HCT116 (cell line): ENCODE data around the gene ENPEP. TPM values are rescaled to one million over a fixed set of nuclear protein-coding genes. Genes with fewer than 3 reads are reported as not detected.

ENCODE experiments used
- ATAC-seq: fragments of 200-7000 bp; cut with Tn5 transposase; 2 replicates; pipeline ENCODE4 v1.9.1; 2020; ENCODE audit warnings: mild to moderate bottlenecking, moderate library complexity
- BruUV-seq: library from RNA; stranded (reverse); fragments of 400-500 nt; replicated peaks from 2 replicates; lab custom pipeline; 2021; lab: Mats Ljungman, UMichigan
- CTCF ChIA-PET: fragments of 300-600 bp; sonication (Branson Sonifier 250); formaldehyde crosslinking; loops from one replicate; lab custom pipeline; 2021; ENCODE audit warnings: antibody characterized with exemption; lab: Charles Lee
- POLR2A ChIA-PET: fragments of 300-600, 350-600 bp; sonication (Branson Sonifier 250); formaldehyde crosslinking; loops from one replicate; lab custom pipeline; 2021; ENCODE audit warnings: antibody characterized with exemption; lab: Charles Lee
- RAD21 ChIA-PET, 2 experiments: fragments of 300-600 bp; sonication (Branson Sonifier 250); formaldehyde crosslinking; loops; one replicate each; lab custom pipeline; 2023; ENCODE audit warnings: low total read pairs in 2 of 2; ENCODE audit not compliant: uncharacterized antibody in 2 of 2, unreplicated experiment in 2 of 2, low non-redundant PET in 1 of 2; lab: Charles Lee
- DNase-seq: peaks from one replicate; pipeline ENCODE4 v3.0.0-alpha.2; 2010; ENCODE audit warnings: low read depth, low spot score
- H2AFZ ChIP-seq: fragments of 200-600 bp; shearing (Covaris generic), sonication (generic); 2 replicates; pipeline ENCODE4 v1.6.1; 2017; ENCODE audit warnings: low read depth, mixed run types, mixed read lengths, antibody characterized with exemption, low read length; ENCODE audit not compliant: poor library complexity, severe bottlenecking
- H3K27ac ChIP-seq: 2 replicates; pipeline ENCODE4 v1.5.1; 2012; ENCODE audit warnings: low read depth, low read length
- H3K27me3 ChIP-seq: fragments of 200-600 bp; sonication (generic); 2 replicates; pipeline ENCODE4 v1.6.1; 2016; ENCODE audit warnings: mixed run types, low read length, mixed read lengths; ENCODE audit not compliant: insufficient read depth
- H3K36me3 ChIP-seq, 2 experiments: fragments of 200-500 bp in 1 of 2; fragments of 200-600 bp in 1 of 2; sonication (Bioruptor generic) in 1 of 2; sonication (generic) in 1 of 2; 2 replicates each; pipeline versions ENCODE4 v1.5.1 to v1.6.1; 2014 to 2016; ENCODE audit warnings: low read length in 2 of 2, inconsistent platforms in 1 of 2, mixed read lengths in 1 of 2, mixed run types in 1 of 2; ENCODE audit not compliant: insufficient read depth in 2 of 2, control insufficient read depth in 1 of 2
- H3K4me1 ChIP-seq, 2 experiments: fragments of 200-600 bp in 1 of 2; sonication (generic) in 1 of 2; 2 replicates each; pipeline versions ENCODE4 v1.5.1 to v1.6.1; 2012 to 2017; ENCODE audit warnings: low read length in 2 of 2, inconsistent platforms in 1 of 2, mild to moderate bottlenecking in 1 of 2, mixed read lengths in 1 of 2, mixed run types in 1 of 2, moderate library complexity in 1 of 2; ENCODE audit not compliant: insufficient read depth in 2 of 2, control insufficient read depth in 1 of 2
- H3K4me2 ChIP-seq: fragments of 200-600 bp; sonication (generic); 2 replicates; pipeline ENCODE4 v1.6.1; 2017; ENCODE audit warnings: mixed run types, low read length, mixed read lengths
- H3K4me3 ChIP-seq, 2 experiments: fragments of 200-600 bp in 1 of 2; sonication (generic) in 1 of 2; replicated peaks in 1 of 2; 2 replicates each; pipeline ENCODE4 v1.5.1; 2011 to 2016; ENCODE audit warnings: low read length in 2 of 2, control low read depth in 1 of 2, low read depth in 1 of 2, mild to moderate bottlenecking in 1 of 2, mixed read lengths in 1 of 2, mixed run types in 1 of 2
- H3K79me2 ChIP-seq: fragments of 200-600 bp; sonication (generic); 2 replicates; pipeline ENCODE4 v1.6.1; 2017; ENCODE audit warnings: mild to moderate bottlenecking, mixed run types, low read length, moderate library complexity, mixed read lengths; ENCODE audit not compliant: insufficient read depth
- H3K9ac ChIP-seq: fragments of 200-600 bp; sonication (generic); 2 replicates; pipeline ENCODE4 v1.6.1; 2016; ENCODE audit warnings: low read length, mixed read lengths
- H3K9me2 ChIP-seq: fragments of 200-600 bp; sonication (generic), shearing (Covaris generic); 2 replicates; pipeline ENCODE4 v1.6.1; 2017; ENCODE audit warnings: mixed run types, mild to moderate bottlenecking, moderate library complexity; ENCODE audit not compliant: insufficient read depth
- H3K9me3 ChIP-seq, 2 experiments: fragments of 200-500 bp in 1 of 2; fragments of 200-600 bp in 1 of 2; sonication (Bioruptor generic) in 1 of 2; sonication (generic) in 1 of 2; 2 replicates each; pipeline ENCODE4 v1.6.1; 2014 to 2017; ENCODE audit warnings: low read length in 2 of 2, mixed read lengths in 2 of 2, inconsistent platforms in 1 of 2, low read depth in 1 of 2, mild to moderate bottlenecking in 1 of 2, mixed run types in 1 of 2, moderate library complexity in 1 of 2; ENCODE audit not compliant: control insufficient read depth in 1 of 2, insufficient read depth in 1 of 2
- H4K20me1 ChIP-seq: fragments of 200-600 bp; sonication (generic), shearing (Covaris generic); 2 replicates; pipeline ENCODE4 v1.6.1; 2017; ENCODE audit warnings: mixed run types, mild to moderate bottlenecking, moderate library complexity; ENCODE audit not compliant: insufficient read depth
- CBX3 ChIP-seq: IDR thresholded peaks from 2 replicates; pipeline ENCODE4 v1.6.1; 2012; ENCODE audit warnings: low read depth
- CEBPB ChIP-seq: IDR thresholded peaks from 2 replicates; pipeline ENCODE4 v1.6.1; 2012; ENCODE audit warnings: low read depth
- ELF1 ChIP-seq: IDR thresholded peaks from 2 replicates; pipeline ENCODE4 v1.6.1; 2012; ENCODE audit warnings: low read depth, borderline replicate concordance
- EZH2 ChIP-seq: fragments of 200-600 bp; sonication (generic); IDR thresholded peaks from 2 replicates; pipeline ENCODE4 v1.6.1; 2017; ENCODE audit warnings: antibody characterized with exemption, mixed run types
- EZH2phosphoT487 ChIP-seq: fragments of 200-600 bp; IDR thresholded peaks from 2 replicates; pipeline ENCODE4 v1.6.1; 2018; ENCODE audit warnings: antibody characterized with exemption, borderline replicate concordance
- POLR2A ChIP-seq: IDR thresholded peaks from 2 replicates; pipeline ENCODE4 v1.7.0; 2011; ENCODE audit warnings: borderline replicate concordance; ENCODE audit not compliant: insufficient read depth, insufficient read length; ENCODE audit errors: extremely low read depth
- RAD21 ChIP-seq: IDR thresholded peaks from 2 replicates; pipeline ENCODE4 v1.6.1; 2012; ENCODE audit warnings: low read depth, mild to moderate bottlenecking
- SIN3A ChIP-seq: IDR thresholded peaks from 2 replicates; pipeline ENCODE4 v1.6.1; 2012; ENCODE audit warnings: low read depth
- SP1 ChIP-seq: IDR thresholded peaks from 2 replicates; pipeline ENCODE4 v1.6.1; 2012; ENCODE audit warnings: low read depth
- SRF ChIP-seq: IDR thresholded peaks from 2 replicates; pipeline ENCODE4 v1.6.1; 2012; ENCODE audit warnings: low read depth
- TCF7L2 ChIP-seq: IDR thresholded peaks from 2 replicates; pipeline ENCODE4 v1.7.0; 2011; ENCODE audit warnings: borderline replicate concordance, inconsistent platforms; ENCODE audit not compliant: insufficient read depth, insufficient read length; ENCODE audit errors: extremely low read depth
- YY1 ChIP-seq: IDR thresholded peaks from 2 replicates; pipeline ENCODE4 v1.6.1; 2011; ENCODE audit warnings: low read length, low read depth, moderate library complexity, mild to moderate bottlenecking; ENCODE audit not compliant: insufficient replicate concordance; ENCODE audit errors: extremely low read depth
- ZFX ChIP-seq: fragments of 450-650 bp; IDR thresholded peaks from 2 replicates; pipeline ENCODE4 v1.6.1; 2017
- intact Hi-C: fragments of 100-400 bp; cut with micrococcal nuclease; formaldehyde crosslinking; loops from 2 replicates; pipeline ENCODE4 v1.10.0; 2022
- total RNA-seq: library from RNA; stranded (reverse); gene quantifications from one replicate; pipeline ENCODE4 v1.2.1, GENCODE V29; 2021; ENCODE audit not compliant: unreplicated experiment
- TF ChIP-seq, protein P1 (sequence below): IDR thresholded peaks from 2 replicates; pipeline ENCODE4 v1.6.1; 2012; ENCODE audit warnings: low read depth
- TF ChIP-seq, protein P2 (sequence below): IDR thresholded peaks from 2 replicates; pipeline ENCODE4 v1.6.1; 2011; ENCODE audit warnings: mild to moderate bottlenecking, low read length, moderate library complexity; ENCODE audit not compliant: insufficient replicate concordance; ENCODE audit errors: extremely low read depth

The ENPEP gene
- total RNA-seq, 1 experiment from 2014 or later = 4.5 TPM

DNA sequence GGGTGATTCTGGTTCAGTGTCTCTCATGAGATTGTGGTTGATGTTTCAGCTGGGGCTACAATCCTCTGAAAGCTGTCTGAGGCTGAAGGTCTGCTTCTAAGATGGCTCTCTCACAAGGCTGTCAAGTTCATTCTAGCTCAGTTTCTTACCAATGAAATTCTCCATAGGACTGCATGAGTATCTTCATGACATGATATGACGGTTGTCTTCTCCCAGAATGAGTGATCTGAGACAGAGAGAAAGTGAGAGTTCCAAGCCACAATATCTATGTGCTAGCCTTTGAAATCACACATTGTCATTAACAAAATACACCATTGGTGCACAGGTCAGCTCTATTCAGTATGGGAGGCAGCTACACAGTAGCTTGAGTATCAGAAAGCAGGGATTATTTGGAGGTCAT, 119.6 kb downstream of the ENPEP start:
- no peak overlapping the region for H2AFZ ChIP-seq
- no peak overlapping the region for H3K27ac ChIP-seq
- RAD21 ChIA-PET = no interaction called here
- POLR2A ChIA-PET = no interaction called here
- H3K4me1 ChIP-seq = no peaks in the 10 kb centered on the region
- no peak for TF ChIP-seq CBX3
- TF ChIP-seq TCF7L2 = no peak
- no peak for TF ChIP-seq EZH2
- TF ChIP-seq CEBPB = no peak
- TF ChIP-seq YY1 = no peak
- no peak for TF ChIP-seq POLR2A
- no peak for TF ChIP-seq SP1
- TF ChIP-seq, protein P1, sequence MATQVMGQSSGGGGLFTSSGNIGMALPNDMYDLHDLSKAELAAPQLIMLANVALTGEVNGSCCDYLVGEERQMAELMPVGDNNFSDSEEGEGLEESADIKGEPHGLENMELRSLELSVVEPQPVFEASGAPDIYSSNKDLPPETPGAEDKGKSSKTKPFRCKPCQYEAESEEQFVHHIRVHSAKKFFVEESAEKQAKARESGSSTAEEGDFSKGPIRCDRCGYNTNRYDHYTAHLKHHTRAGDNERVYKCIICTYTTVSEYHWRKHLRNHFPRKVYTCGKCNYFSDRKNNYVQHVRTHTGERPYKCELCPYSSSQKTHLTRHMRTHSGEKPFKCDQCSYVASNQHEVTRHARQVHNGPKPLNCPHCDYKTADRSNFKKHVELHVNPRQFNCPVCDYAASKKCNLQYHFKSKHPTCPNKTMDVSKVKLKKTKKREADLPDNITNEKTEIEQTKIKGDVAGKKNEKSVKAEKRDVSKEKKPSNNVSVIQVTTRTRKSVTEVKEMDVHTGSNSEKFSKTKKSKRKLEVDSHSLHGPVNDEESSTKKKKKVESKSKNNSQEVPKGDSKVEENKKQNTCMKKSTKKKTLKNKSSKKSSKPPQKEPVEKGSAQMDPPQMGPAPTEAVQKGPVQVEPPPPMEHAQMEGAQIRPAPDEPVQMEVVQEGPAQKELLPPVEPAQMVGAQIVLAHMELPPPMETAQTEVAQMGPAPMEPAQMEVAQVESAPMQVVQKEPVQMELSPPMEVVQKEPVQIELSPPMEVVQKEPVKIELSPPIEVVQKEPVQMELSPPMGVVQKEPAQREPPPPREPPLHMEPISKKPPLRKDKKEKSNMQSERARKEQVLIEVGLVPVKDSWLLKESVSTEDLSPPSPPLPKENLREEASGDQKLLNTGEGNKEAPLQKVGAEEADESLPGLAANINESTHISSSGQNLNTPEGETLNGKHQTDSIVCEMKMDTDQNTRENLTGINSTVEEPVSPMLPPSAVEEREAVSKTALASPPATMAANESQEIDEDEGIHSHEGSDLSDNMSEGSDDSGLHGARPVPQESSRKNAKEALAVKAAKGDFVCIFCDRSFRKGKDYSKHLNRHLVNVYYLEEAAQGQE = no peak
- TF ChIP-seq RAD21 = no peak
- TF ChIP-seq, protein P2, sequence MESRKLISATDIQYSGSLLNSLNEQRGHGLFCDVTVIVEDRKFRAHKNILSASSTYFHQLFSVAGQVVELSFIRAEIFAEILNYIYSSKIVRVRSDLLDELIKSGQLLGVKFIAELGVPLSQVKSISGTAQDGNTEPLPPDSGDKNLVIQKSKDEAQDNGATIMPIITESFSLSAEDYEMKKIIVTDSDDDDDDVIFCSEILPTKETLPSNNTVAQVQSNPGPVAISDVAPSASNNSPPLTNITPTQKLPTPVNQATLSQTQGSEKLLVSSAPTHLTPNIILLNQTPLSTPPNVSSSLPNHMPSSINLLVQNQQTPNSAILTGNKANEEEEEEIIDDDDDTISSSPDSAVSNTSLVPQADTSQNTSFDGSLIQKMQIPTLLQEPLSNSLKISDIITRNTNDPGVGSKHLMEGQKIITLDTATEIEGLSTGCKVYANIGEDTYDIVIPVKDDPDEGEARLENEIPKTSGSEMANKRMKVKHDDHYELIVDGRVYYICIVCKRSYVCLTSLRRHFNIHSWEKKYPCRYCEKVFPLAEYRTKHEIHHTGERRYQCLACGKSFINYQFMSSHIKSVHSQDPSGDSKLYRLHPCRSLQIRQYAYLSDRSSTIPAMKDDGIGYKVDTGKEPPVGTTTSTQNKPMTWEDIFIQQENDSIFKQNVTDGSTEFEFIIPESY = no peak
- TF ChIP-seq ZFX = no peak
- TF ChIP-seq SIN3A = no peak
- no peak for TF ChIP-seq ELF1
- no peak for TF ChIP-seq EZH2phosphoT487
- TF ChIP-seq SRF = no peak
- no peaks in the 10 kb centered on the region for H3K9me2 ChIP-seq
- H3K4me3 ChIP-seq = no peak overlapping the region
- no TSS peak for BruUV-seq
- CTCF ChIA-PET = no interaction called here
- DNase-seq = no peak
- no peaks in the 10 kb centered on the region for H4K20me1 ChIP-seq
- intact Hi-C loops = no loop called here
- peaks cover 0 to 12% of the 10 kb centered on the region in 2 experiments; a peak in 1 of 4 replicates for H3K9me3 ChIP-seq
- no peaks in the 10 kb centered on the region for H3K79me2 ChIP-seq
- H3K4me2 ChIP-seq = no peak overlapping the region
- ATAC-seq = no peak
- no peak overlapping the region for H3K9ac ChIP-seq
- H3K27me3 ChIP-seq = no peaks in the 10 kb centered on the region
- H3K36me3 ChIP-seq = no peaks in the 10 kb centered on the region
